GM18508 (cell line): ENCODE measurements around the gene ELMO1.

ENCODE experiments used
- ATAC-seq: cut with Tn5 transposase; IDR thresholded peaks from one replicate; pipeline ENCODE4 v1.9.1; 2021; ENCODE audit warnings: moderate number of reproducible peaks; ENCODE audit not compliant: insufficient read depth, unreplicated experiment

ELMO1 gene

DNA sequence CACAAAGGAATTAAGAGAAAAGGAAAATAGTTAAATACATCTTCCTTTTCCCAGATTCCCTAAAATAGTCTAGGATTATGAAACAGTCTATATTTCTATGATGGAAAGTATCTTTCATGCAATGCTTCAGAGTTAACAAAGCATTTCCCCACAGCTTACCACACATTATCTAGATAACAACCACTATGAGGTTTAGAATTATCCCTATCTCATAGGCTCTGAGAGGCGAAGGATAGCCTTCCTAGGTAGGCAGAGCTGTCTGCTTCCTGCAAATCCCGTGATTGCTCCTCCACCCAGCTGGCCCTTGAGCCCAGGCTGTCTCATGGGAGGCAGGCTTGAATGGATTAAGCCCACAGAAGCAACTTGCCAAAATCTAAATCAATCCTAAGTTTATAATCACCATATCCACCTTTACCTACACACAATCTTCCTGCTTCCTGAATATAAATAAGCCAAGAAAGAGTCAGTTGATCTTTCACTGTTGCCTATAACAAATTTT is 402.9 kb downstream of the ELMO1 start:
- ATAC-seq: no peak

DNA sequence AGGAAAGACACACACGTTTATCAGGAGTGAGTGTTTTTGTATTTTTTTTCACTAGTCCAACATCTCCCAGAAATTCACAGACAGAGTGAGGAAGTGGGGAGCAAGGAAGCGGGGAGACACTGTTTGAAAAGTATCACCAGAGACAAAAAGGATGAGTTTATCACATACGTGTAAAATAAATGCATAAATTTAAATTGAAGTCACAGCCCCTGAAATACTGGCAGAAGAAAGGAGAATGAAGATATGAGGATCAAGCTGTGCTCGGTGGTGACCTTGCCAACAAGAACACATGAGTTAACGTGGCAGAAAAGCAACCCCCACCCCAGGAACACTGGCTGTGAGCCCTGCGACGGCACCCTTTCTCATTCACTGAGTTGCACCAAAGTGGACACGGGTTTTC is 407.2 kb downstream of the ELMO1 start:
- ATAC-seq: no peak

DNA sequence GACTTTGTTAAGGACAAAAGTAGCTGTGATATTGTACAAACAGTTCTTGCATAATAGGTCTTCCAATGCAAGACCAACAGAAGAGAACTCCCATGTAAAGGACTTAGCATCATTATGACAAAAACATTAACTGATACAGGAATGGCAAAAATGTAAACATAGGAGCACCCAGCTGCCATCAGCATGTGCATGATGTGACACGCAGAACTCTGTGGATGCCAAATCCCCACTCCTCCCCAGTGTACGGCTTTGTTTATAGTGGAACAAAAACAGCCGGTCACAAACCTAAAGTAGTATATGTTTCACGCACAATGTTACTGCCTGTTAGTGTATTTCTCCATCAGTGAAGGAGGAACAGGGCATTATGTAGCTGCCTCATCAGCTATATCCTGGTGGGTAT is 408.3 kb downstream of the ELMO1 start:
- ATAC-seq: no peak

DNA sequence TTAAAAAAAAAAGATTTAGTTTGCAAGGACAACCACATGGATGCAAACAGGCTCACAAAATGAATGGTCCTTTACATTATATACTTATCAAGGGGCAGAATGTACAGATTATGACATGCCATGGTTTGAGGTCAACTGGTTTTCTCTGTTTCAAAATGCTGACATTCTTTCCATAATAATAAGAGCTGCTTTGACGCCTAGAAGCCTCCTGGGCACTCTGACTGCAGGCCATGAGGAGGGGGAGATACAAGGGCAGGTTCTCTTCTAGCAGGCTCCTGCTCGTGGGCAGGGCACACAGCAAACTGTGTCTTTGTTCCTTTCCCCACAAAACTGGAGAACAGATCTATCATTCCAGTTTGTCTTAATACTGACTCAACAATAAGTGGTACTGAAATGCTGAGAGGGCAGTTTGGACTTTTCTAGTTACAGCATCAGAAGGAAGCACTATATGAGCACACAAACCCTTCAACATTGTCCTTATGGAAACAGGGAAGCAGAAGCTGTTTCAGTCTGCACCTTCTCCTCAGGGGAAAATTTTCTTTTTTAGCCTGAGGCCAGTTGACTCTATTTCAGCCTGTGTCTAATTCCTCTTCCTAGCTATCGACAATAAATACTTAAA is 409.4 kb downstream of the ELMO1 start:
- ATAC-seq: no peak

DNA sequence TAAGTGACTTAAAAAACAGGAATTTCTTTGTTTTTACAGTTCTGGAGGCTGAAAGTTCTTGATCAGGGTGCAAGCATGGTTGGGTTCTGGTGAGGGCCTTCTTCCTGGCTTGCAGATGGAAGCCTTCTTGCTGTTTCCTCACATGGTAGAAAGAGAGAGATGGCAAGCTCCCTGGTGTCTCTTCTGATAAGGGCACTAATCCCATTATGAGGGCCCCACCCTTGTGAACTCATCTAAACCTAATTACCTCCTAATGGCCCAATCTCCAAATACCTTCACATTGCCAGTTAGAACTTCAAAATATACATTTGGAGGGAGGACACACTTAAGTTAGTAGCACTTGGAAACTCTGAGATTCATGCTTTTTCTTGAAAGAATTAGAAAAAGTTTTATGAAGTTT is 410.0 kb downstream of the ELMO1 start:
- ATAC-seq: no peak

DNA sequence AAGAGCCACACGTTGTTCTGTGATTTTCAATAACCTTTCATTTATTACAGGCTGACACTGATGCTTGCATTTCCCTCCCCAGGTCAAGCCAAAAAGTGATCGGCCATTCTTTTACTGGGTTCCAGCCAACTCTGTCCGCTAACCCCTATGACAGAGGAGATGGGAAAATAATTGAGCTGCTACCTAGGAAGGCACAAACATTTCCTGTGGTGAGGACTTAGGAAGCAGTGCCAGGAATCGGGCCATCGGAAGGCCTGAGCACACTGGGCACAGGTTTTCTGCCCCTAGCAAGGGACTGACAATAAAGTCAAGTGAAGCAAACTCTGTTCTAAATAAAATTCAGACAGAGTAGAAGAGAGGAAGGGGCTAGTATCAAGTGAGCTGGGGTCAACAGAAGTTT is 411.4 kb downstream of the ELMO1 start:
- no peak for ATAC-seq

DNA sequence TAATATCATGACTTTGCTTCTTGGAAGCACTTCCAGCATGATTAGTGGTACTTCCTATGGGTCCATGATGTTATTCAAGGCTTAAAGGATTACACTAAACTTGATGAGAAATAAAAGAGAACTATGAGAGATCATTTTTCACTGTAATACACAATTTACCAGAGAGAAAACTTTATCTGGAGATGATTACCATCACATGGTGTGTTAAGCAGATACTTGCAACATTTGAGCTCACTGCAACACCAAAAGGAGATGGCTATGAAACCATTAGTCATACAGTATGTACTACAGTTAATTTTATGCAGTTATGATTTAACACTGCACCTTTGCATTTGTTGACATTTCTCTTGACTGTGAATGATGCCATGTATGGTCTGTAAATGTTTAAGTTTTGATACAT is 413.0 kb downstream of the ELMO1 start:
- ATAC-seq: no peak

DNA sequence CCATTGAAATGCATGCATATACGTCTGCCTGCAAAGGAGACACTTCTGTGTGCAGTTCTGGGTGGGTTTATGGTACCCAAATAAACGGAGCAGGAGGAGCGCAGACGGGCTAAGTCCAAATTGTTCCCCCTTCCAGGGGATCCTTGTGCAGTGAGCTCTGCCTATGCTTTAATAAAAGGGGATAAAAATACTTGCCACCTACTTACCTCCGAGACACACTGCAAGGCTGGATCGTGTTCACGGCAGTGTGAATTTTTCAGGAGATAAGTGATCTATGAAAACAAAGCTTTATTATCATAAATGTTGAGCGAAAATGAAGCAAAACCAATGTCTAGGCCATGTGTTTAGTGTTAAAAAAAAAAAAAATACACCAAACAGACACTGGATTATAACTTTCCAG is 415.5 kb downstream of the ELMO1 start:
- ATAC-seq: no peak

DNA sequence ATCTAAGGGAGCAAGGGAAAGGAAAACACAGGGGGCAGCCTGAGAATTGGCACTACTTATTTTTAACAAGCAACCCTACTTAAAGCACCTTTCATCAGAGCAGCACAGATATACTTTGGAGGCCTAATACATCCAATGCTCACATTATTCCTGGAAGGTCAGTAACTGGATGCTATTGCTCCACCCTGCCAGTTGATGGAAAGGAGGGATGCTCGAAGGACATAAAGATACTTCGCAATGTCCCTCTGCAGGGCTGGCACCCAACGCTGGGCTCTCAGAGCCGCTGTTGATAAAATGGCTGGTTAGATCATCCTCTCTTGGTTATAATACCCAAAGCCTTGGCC is 416.4 kb downstream of the ELMO1 start:
- ATAC-seq: no peak

DNA sequence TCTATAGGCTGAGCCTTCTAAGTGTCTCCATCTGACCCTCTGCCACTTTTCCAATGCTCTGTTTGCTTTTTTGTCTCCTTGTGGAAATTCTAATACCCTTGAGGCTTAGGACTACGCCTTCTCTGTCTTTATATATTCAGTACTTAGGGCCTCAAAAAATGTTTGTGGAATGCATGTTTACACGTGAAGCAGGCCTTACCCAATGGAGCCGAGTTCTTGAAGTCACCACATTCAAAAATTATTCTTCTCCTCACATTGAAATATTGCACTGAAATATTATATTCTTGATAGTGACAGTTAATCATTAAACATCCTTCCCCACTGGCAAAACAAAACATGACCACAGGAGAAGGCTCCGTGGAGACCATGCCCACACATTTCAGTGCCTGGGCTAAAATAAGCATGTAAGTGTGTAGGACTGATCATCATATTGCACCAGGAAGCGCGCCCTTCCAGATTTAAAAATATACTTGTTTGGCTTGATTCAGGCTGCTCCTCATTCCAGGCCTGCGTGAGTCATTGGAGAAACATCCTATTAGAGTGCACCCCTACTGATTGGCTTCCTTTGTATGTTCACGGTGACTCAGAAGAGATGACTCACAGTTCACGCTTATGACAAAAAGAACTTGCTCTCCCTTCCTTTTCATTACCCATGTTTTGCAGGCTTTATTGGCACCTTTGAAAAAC is 416.9 kb downstream of the ELMO1 start:
- no peak for ATAC-seq

DNA sequence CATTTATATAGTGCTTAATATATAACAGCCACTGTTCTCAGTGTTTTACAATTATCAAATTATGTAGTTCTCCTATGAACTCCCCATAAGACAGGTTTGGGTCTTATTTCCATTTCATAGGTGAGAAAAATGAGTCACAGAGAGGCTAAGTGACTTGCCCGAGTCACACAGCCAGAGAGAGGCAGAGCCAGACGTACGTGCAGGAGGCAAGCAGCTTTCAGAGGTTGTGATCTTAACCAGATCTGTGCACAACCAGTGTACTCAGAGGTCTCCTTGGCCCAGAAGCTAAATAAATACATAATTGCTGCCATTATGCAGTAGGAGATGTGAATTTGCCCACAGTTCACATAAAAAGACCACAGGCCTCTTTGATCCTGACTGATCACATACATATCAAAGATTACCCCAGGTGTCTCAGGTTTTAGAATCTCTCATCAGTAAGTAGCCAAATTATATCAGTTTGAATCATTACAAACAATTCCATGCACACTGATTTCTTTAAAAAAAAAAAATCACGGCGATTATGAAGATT is 419.7 kb downstream of the ELMO1 start:
- no peak for ATAC-seq

DNA sequence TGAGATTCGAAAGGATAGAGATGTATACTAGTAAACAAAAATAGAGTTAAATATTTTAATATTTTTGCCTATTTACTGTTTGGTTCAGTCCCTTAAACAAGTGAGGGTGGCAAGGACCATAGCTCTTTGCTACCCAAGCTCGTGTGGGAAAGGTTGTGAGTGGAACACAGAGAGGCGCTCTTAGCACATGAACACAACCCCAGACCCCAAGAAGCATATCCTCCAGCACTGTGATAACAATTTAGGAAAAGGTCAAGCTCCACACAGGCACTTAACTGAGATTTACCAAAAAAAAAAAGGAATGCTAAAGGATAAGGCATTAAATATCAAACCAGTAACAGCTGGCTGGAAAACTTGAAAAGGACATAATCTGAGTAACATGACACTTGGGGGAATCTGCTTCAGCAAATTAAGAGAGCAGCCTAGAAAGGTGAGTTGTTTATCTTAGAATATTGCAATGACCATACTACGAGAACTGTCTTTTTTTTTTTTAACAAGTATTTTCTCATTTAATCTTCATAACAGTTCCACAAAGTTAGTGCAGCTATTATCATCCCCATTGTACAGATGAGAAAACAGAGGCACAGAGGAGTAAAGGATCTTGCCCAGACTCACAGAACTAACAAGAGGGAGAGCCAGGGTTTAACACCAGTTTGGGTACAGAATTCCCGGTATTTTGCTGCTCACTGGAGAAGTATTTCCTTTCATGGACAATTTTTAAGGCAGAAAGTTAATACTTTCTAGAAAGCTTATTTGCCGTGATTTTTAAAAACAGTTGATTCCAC is 420.9 kb downstream of the ELMO1 start:
- no peak for ATAC-seq

DNA sequence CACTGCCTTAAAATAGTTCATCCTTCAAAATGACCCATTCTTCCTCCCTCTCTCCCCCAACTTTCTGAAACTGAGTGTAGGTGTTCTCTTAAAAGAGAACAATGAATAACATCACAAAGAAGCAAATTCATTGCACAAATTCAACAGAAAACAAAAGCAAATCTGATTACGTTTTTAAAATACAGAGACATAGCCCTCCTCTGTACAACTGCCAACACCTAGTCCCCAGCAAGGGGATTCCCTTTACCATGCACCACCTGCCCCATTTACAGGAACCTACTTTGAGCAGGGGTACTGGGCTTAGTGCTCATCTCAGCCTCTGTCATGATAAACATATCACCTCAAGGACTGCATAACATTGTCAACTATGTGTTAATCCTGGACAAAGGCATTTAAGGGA is 421.6 kb downstream of the ELMO1 start:
- ATAC-seq: no peak

DNA sequence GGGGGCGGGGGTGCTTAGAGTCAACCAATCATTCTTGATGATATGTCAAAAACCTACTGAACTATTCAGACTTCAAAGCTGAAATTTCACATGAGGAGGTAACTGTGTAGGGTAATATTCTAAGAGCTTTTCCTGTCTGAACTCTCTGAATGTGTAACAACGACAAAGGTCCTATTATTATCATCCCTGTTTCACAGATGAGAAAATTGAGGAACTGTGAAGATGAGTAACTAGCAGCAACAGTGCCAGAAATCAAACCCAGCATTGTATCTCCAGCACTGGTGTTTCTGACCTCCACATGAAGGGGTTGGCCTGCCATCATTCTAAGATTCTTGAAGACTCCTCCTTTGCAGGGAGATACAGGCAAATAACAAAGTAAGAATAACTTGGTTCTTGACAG is 429.7 kb downstream of the ELMO1 start:
- no peak for ATAC-seq

DNA sequence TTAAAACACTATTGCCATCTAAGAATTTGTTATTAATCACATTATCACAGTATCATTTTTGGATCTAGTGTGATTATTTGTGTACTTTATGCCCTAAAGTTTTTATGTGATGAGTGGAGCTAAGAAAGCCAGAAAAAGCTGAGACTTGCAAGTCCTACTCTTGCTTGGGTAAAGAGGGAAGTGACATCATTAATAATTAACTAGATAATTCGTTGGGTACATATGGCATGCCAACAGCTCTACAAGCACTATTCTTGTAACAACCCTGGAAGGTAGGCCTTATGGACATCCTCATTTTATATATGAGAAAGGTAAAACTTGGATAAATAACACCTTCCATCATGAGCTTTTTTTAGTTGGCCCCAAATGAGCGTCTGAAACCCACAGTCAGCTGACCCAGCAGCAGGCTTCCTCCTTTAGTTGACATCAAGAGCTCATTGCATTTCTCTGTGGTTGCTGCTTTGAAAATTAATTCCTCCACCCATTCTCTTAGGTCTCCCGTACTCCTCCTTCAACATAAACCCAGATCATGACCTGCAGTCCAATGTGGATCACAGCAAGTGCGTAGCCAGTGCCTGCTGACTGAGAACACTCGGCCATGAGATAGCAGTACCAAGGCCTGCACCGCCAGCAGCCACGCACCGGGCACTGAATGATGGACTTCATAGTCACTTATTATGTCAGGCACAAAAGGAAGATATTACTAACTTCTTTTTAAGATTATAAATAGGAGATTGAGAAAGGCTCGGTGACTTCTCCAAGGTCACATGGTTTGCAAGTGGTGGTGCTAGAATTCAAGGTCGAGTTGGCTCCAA is 432.4 kb downstream of the ELMO1 start:
- no peak for ATAC-seq

DNA sequence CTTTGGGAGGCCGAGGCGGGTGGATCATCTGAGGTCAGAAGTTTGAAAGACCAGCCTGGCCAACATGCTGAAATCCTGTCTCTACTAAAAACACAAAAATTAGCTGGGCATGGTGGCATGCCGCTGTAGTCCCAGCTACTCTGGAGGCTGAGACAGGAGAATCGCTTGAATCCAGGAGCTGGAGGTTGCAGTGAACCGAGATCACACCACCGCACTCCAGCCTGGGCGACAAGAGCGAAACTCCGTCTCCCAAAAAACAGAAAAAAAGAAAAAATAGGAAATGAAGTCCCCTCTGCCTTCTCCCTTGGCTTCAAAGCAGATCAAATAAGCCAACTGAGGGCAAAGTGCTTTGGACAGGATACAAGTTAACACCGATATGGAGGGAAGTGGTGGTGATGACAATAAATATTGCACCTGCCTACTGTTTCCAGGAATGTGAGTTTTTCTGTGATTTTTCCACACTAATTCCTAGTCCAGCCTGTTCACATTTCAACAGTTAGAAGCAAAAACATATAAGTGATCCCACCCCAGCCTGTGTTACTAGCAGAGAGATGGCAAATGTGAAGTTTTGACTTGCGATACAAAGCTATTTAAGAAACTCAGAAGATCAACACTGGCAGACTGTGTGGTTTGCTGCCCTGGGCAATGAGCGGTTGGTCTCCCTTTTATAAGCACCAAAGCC is 433.2 kb downstream of the ELMO1 start:
- ATAC-seq: no peak

DNA sequence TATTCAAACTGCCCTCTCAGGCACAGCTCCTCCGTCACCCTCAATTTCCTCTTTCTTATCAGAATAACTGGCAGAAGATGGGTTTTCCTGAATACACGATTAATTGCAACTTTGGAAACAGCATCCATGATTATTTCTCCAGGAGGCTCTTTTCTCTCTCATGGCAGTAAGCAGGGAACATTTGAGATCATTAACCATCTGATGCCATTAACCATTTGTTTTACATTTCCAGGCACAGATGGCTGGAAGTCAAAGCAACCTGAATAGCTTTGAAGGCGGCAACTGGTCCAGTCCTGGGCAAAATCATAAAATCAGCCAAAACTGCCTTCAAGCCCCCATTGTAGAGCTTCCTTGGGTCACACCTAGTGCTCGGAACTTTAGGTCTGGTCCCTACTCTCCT is 434.9 kb downstream of the ELMO1 start:
- ATAC-seq: no peak

DNA sequence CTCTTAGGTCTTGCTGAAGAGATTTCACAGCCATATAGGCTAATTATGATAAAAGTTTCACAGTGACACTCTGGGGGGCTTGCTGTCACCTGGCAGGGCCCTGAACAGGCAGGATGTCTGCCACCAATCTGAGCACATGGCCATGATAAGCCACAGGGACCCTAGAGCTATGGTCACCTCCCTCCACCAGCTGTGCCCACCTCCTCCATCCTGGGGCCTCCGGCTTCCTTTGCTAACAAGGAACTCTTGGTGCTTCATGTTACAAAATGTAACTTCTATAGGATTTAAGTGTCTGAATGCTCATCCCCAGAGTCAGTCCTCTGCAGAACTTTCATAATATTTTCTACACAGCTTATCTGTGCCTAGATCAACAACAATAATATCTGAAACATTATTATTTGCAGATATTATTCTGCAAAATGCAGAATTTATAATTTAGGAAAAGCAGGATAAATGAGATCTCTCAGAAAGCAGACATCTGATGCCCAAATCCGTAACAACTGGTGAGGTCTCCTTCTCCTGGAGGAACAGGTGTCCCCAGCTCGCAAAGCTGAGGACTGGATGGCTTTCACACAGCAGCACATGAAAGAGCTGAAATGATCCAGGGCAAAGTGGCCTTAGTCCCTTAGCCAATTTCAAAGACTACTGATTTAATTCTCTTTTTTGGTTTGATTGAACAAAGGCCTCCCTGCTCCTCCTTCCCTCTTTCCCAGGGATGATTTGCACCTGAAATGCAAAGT is 437.3 kb downstream of the ELMO1 start:
- no peak for ATAC-seq

DNA sequence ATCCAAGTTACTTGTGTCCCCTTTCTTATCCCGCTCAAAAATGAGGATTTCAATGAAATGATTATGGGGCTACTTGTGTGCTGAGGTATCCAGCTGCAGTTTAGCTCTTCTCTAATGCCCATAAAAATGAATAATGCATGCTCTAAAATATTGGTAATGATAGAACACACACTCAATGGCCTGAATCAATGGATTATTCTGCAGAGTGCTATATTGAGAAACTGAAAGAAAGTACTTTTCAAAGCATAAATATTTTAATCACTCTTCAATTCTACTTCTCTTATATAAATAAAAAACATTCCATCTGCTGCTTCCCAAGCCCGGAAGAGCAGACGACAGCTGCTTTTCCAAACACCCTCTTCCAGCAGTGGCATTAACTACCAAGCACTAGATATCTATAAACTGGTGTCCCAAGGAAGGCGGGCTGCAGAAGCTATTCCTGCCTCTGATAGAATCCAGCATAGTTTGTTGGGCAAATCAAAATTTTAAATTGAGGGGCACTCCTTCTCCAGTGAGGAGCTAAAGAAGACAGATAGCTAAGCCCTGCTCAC is 439.5 kb downstream of the ELMO1 start:
- ATAC-seq: no peak
